Colonic mucosa (tissue), 4 donors: ENCODE measurements around the gene FBXL5. TPM values are rescaled to one million over a fixed set of nuclear protein-coding genes. Genes with fewer than 3 reads are reported as not detected.

Source experiments
- DNase-seq: peaks from one replicate; pipeline ENCODE4 v3.0.0-alpha.2; 2020
- H3K27ac ChIP-seq: fragments of 200-600 bp; one replicate; pipeline ENCODE4 v1.8.0; 2021
- H3K27me3 ChIP-seq: fragments of 200-600 bp; one replicate; pipeline ENCODE4 v1.8.0; 2021
- H3K36me3 ChIP-seq: fragments of 200-600 bp; one replicate; pipeline ENCODE4 v1.8.0; 2021
- H3K4me1 ChIP-seq: fragments of 200-600 bp; one replicate; pipeline ENCODE4 v1.8.0; 2021; ENCODE audit warnings: mild to moderate bottlenecking
- H3K4me3 ChIP-seq: fragments of 200-600 bp; one replicate; pipeline ENCODE4 v1.8.0; 2021
- H3K9ac ChIP-seq, 2 donors: one replicate each; pipeline ENCODE4 v1.7.0; 2013; ENCODE audit warnings: control low read depth in 2 of 2, low read depth in 2 of 2, low read length in 2 of 2
- H3K9me3 ChIP-seq: fragments of 200-600 bp; one replicate; pipeline ENCODE4 v1.8.0; 2021
- CTCF ChIP-seq: fragments of 200-600 bp; IDR thresholded peaks from one replicate; pipeline ENCODE4 v1.8.0; 2022; ENCODE audit warnings: antibody characterized with exemption, mild to moderate bottlenecking
- intact Hi-C: fragments of 100-400 bp; cut with DNase I; formaldehyde crosslinking; loops from one replicate; pipeline ENCODE4 v1.14.1; 2022
- total RNA-seq, 2 donors: library from RNA; stranded (reverse); fragmentation: NEBNext Ultra II Directional in 1 of 2; extraction: Animal tissue kit (Norgen Biotek cat#: 25700) in 1 of 2; gene quantifications; one replicate each; pipeline ENCODE4 v1.2.1, GENCODE V29; 2021
- donor health status: healthy.
- donor health status: DM: no; HTN: no; CAD: no.
- donor health status: DM: no; HTN: no; CAD: no.

The FBXL5 gene
- total RNA-seq, 2 donors from 2014 or later: 43.4 to 52.1 TPM

- H3K9ac ChIP-seq: no peak overlapping the region
- TF ChIP-seq CTCF: no peak
- no peaks in the 10 kb centered on the region for H3K27me3 ChIP-seq
- intact Hi-C loops: no loop called here
- H3K9me3 ChIP-seq: no peaks in the 10 kb centered on the region
- DNase-seq: no peak
- no peak overlapping the region for H3K27ac ChIP-seq
- no peaks in the 10 kb centered on the region for H3K4me1 ChIP-seq
- H3K36me3 ChIP-seq: no peaks in the 10 kb centered on the region
- no peak overlapping the region for H3K4me3 ChIP-seq
These were observed 62.4 kb downstream of the FBXL5 start for GRCh38 chr4:15592799-15593198.

DNA sequence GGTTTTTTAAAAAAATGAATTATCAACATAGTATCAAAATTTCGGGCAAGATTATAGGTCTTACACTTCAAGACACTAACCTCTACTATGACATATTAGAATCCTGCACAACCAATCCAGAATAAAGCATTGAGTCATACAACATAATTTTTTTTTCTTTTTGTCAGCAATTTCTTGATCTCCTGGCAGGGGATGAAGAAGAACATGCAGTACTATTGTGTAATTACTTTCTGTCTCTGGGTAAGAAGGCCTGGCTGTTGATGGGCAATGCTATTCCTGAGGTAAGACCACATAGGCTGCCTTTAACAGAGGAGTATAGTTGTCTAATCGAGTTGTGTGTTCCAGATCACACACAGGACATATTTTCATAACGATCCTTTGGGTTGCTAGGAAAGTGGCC, 67.5 kb downstream of the FBXL5 start:
- no peak overlapping the region for H3K4me3 ChIP-seq
- H3K9ac ChIP-seq: no peak overlapping the region
- no peak for TF ChIP-seq CTCF
- H3K4me1 ChIP-seq: no peaks in the 10 kb centered on the region
- no peak for DNase-seq
- H3K9me3 ChIP-seq: no peaks in the 10 kb centered on the region
- H3K36me3 ChIP-seq: no peaks in the 10 kb centered on the region
- H3K27me3 ChIP-seq: no peaks in the 10 kb centered on the region
- intact Hi-C loops: no loop called here
- H3K27ac ChIP-seq: no peak overlapping the region

- H3K27me3 ChIP-seq: no peaks in the 10 kb centered on the region
- intact Hi-C loops: no loop called here
- no peak overlapping the region for H3K9ac ChIP-seq
- H3K4me1 ChIP-seq: no peaks in the 10 kb centered on the region
- no peak for TF ChIP-seq CTCF
- no peaks in the 10 kb centered on the region for H3K9me3 ChIP-seq
- no peak for DNase-seq
- no peak overlapping the region for H3K4me3 ChIP-seq
- no peaks in the 10 kb centered on the region for H3K36me3 ChIP-seq
- H3K27ac ChIP-seq: no peak overlapping the region
These were observed 69.1 kb downstream of the FBXL5 start for GRCh38 chr4:15586066-15586465.

DNA sequence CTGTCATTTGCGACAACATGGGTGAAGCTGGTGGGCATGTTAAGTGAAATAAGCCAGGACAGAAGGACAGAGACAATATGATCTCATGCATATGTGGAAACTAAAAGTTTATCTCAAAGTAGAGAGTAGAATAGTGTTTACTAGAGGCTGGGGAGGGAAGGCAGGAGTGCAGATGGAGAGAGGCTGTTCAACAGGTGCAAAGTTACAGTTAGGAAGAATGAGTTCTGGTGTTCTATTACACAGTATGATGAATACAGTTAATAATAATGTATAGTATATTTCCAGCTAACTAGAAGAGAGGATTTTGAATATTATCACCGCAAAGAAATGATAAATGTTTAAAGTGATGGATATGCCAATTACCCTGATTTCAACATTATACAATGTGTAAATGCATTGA, 69.8 kb downstream of the FBXL5 start:
- intact Hi-C loops: no loop called here
- Histone ChIP-seq H3K27ac (no peak overlapping the region), H3K4me3 (no peak overlapping the region), H3K9me3 (no peaks in the 10 kb centered on the region), H3K36me3 (no peaks in the 10 kb centered on the region), H3K4me1 (no peaks in the 10 kb centered on the region), H3K27me3 (no peaks in the 10 kb centered on the region), H3K9ac (no peak overlapping the region)
- TF ChIP-seq CTCF: no peak
- no peak for DNase-seq

GRCh38 chr4:15584785-15585184, 70.4 kb downstream of the FBXL5 start:
- no peak overlapping the region for H3K27ac ChIP-seq
- H3K4me3 ChIP-seq: no peak overlapping the region
- DNase-seq: no peak
- H3K9me3 ChIP-seq: no peaks in the 10 kb centered on the region
- no peak overlapping the region for H3K9ac ChIP-seq
- H3K36me3 ChIP-seq: no peaks in the 10 kb centered on the region
- TF ChIP-seq CTCF: no peak
- no peaks in the 10 kb centered on the region for H3K27me3 ChIP-seq
- no peaks in the 10 kb centered on the region for H3K4me1 ChIP-seq
- intact Hi-C loops: no loop called here

GRCh38 chr4:15577508-15577907, 77.6 kb downstream of the FBXL5 start:
- Histone ChIP-seq H3K36me3 (no peaks in the 10 kb centered on the region), H3K4me1 (no peaks in the 10 kb centered on the region), H3K9me3 (no peaks in the 10 kb centered on the region), H3K4me3 (no peak overlapping the region), H3K9ac (no peak overlapping the region), H3K27ac (no peak overlapping the region), H3K27me3 (no peaks in the 10 kb centered on the region)
- TF ChIP-seq CTCF: no peak
- DNase-seq: no peak
- intact Hi-C loops: no loop called here
